Endodermal cell (in vitro differentiated cells): ENCODE results near the gene N4BP2. TPM values are rescaled to one million over a fixed set of nuclear protein-coding genes. Genes with fewer than 3 reads are reported as not detected.

Experiments used
- DNase-seq: peaks from one replicate; pipeline ENCODE4 v3.0.0-alpha.2; 2017
- H3K27ac ChIP-seq: 2 replicates; pipeline ENCODE4 v1.5.1; 2013; ENCODE audit warnings: mild to moderate bottlenecking, low read depth, low read length, moderate library complexity
- H3K27me3 ChIP-seq: 2 replicates; pipeline ENCODE4 v1.6.1; 2013; ENCODE audit warnings: mild to moderate bottlenecking, low read length, moderate library complexity; ENCODE audit not compliant: insufficient read depth, control insufficient read depth, poor library complexity, severe bottlenecking
- H3K36me3 ChIP-seq: 2 replicates; pipeline ENCODE4 v1.7.0; 2013; ENCODE audit warnings: mild to moderate bottlenecking, low read length, moderate library complexity; ENCODE audit not compliant: control insufficient read depth, insufficient read depth
- H3K4me1 ChIP-seq: one replicate; pipeline ENCODE4 v1.7.0; 2013; ENCODE audit warnings: low read length; ENCODE audit not compliant: control insufficient read depth, insufficient read depth
- H3K4me3 ChIP-seq: 2 replicates; pipeline ENCODE4 v1.5.1; 2013; ENCODE audit warnings: mild to moderate bottlenecking, low read length, moderate library complexity
- H3K9ac ChIP-seq: 2 replicates; pipeline ENCODE4 v1.6.1; 2013; ENCODE audit warnings: mild to moderate bottlenecking, low read length, moderate library complexity; ENCODE audit not compliant: poor library complexity, severe bottlenecking; ENCODE audit errors: extremely low read depth
- H3K9me3 ChIP-seq: 2 replicates; pipeline ENCODE4 v1.6.1; 2013; ENCODE audit warnings: mild to moderate bottlenecking, low read length, moderate library complexity; ENCODE audit not compliant: control insufficient read depth
- H3K27ac Mint-ChIP-seq: 2 replicates; pipeline ENCODE4 v1.8.0; 2020; ENCODE audit warnings: mixed read lengths
- H3K27me3 Mint-ChIP-seq: 2 replicates; pipeline ENCODE4 v1.8.0; 2021; ENCODE audit warnings: mild to moderate bottlenecking, mixed read lengths; ENCODE audit not compliant: insufficient read depth
- H3K36me3 Mint-ChIP-seq: 2 replicates; pipeline ENCODE4 v1.8.0; 2020; ENCODE audit warnings: low read depth, mixed read lengths
- H3K4me1 Mint-ChIP-seq: 2 replicates; pipeline ENCODE4 v1.8.0; 2020; ENCODE audit warnings: mixed read lengths
- H3K4me3 Mint-ChIP-seq: 2 replicates; pipeline ENCODE4 v1.8.0; 2020; ENCODE audit warnings: mild to moderate bottlenecking, moderate library complexity, mixed read lengths
- H3K9me3 Mint-ChIP-seq: 2 replicates; pipeline ENCODE4 v1.8.0; 2020; ENCODE audit warnings: mild to moderate bottlenecking, mixed read lengths
- WGBS, 2 experiments: methylation state at CpG; one replicate each; pipeline versions ENCODE4 v1.1.5 to v1.1.7; 2013; ENCODE audit warnings: missing lambda C conversion rate in 2 of 2, mixed read lengths in 1 of 2; ENCODE audit not compliant: insufficient coverage in 1 of 2, insufficient read length in 1 of 2; 5-methylcytosine and 5-hydroxymethylcytosine counted together
- total RNA-seq, 2 donors: library from RNA; stranded (reverse); fragmentation: NEBNext Ultra II Directional in 1 of 2; extraction: Animal tissue kit (Norgen Biotek cat#: 25700) in 1 of 2; gene quantifications; 2 replicates in 1 of 2; 3 replicates in 1 of 2; pipeline ENCODE4 v1.2.1, GENCODE V29; 2021
- TF ChIP-seq, protein P1 (sequence below): fragments of 200-600 bp; sonication (generic); conservative IDR thresholded peaks from 2 replicates; pipeline ENCODE4 v1.5.0; 2021; ENCODE audit warnings: antibody characterized with exemption, mild to moderate bottlenecking

The N4BP2 gene
- total RNA-seq, 2 donors from 2014 or later = 37.1 to 44.0 TPM

DNA sequence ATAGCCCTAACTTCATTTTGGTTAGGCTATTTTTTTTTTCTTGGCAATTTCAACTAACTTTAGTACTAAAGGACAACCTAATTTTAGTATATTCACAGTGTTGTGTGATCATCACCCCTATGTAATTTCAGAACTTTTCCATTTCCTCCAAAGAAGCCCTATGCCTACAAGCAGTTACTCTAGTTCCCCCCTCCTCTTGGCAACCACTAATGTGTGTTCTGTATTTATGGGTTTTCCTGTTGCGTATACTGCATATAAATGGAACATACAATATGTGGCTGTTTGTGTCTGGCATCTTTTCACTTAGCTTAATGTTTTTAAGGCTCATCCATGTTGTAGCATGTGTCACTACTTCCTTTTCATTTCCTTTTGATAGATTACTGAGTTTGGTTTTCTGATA is 57.6 kb downstream of the N4BP2 start:
- Histone ChIP-seq H3K36me3 (peaks cover 85% of the 10 kb centered on the region), H3K27me3 (no peaks in the 10 kb centered on the region), H3K9ac (no peak overlapping the region), H3K9me3 (no peaks in the 10 kb centered on the region), H3K27ac (no peak overlapping the region), H3K4me3 (no peak overlapping the region), H3K4me1 (no peaks in the 10 kb centered on the region)
- no peaks in the 10 kb centered on the region for H3K27me3 Mint-ChIP-seq
- H3K27ac Mint-ChIP-seq = peak overlapping the region; percentile 38
- H3K9me3 Mint-ChIP-seq = no peaks in the 10 kb centered on the region
- no peak overlapping the region for H3K4me3 Mint-ChIP-seq
- H3K4me1 Mint-ChIP-seq = no peaks in the 10 kb centered on the region
- no peak for DNase-seq
- WGBS, 2 experiments = 100% methylated on average over 1 of the region's 1 CpG; no CpG with 5 or more reads in 1 of the 2 experiments
- TF ChIP-seq, protein P1, sequence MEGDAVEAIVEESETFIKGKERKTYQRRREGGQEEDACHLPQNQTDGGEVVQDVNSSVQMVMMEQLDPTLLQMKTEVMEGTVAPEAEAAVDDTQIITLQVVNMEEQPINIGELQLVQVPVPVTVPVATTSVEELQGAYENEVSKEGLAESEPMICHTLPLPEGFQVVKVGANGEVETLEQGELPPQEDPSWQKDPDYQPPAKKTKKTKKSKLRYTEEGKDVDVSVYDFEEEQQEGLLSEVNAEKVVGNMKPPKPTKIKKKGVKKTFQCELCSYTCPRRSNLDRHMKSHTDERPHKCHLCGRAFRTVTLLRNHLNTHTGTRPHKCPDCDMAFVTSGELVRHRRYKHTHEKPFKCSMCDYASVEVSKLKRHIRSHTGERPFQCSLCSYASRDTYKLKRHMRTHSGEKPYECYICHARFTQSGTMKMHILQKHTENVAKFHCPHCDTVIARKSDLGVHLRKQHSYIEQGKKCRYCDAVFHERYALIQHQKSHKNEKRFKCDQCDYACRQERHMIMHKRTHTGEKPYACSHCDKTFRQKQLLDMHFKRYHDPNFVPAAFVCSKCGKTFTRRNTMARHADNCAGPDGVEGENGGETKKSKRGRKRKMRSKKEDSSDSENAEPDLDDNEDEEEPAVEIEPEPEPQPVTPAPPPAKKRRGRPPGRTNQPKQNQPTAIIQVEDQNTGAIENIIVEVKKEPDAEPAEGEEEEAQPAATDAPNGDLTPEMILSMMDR = no peak
- peaks cover 52% of the 10 kb centered on the region for H3K36me3 Mint-ChIP-seq

GRCh38 chr4:40118861-40119260 is 62.2 kb downstream of the N4BP2 start:
- H3K27me3 Mint-ChIP-seq = no peaks in the 10 kb centered on the region
- no peaks in the 10 kb centered on the region for H3K9me3 Mint-ChIP-seq
- no peaks in the 10 kb centered on the region for H3K4me1 Mint-ChIP-seq
- H3K27ac Mint-ChIP-seq = no peak overlapping the region
- Histone ChIP-seq H3K36me3 (peaks cover 84% of the 10 kb centered on the region), H3K9ac (no peak overlapping the region), H3K4me1 (no peaks in the 10 kb centered on the region), H3K27me3 (no peaks in the 10 kb centered on the region), H3K27ac (no peak overlapping the region), H3K9me3 (no peaks in the 10 kb centered on the region), H3K4me3 (no peak overlapping the region)
- TF ChIP-seq, protein P1 = no peak
- H3K4me3 Mint-ChIP-seq = no peak overlapping the region
- 43% methylated on average over 1 of the region's 1 CpG for WGBS, 2 experiments
- peaks cover 48% of the 10 kb centered on the region for H3K36me3 Mint-ChIP-seq
- DNase-seq = no peak

- peaks cover 50% of the 10 kb centered on the region for H3K36me3 Mint-ChIP-seq
- TF ChIP-seq, protein P1 = no peak
- no peak for DNase-seq
- H3K9me3 ChIP-seq = no peaks in the 10 kb centered on the region
- H3K27me3 Mint-ChIP-seq = no peaks in the 10 kb centered on the region
- H3K4me1 Mint-ChIP-seq = no peaks in the 10 kb centered on the region
- 47 to 77% methylated on average over 2 to 3 of the region's 3 CpGs for WGBS, 2 experiments
- no peak overlapping the region for H3K9ac ChIP-seq
- H3K27me3 ChIP-seq = no peaks in the 10 kb centered on the region
- H3K27ac ChIP-seq = no peak overlapping the region
- H3K4me3 Mint-ChIP-seq = no peak overlapping the region
- no peak overlapping the region for H3K4me3 ChIP-seq
- H3K4me1 ChIP-seq = no peaks in the 10 kb centered on the region
- H3K9me3 Mint-ChIP-seq = no peaks in the 10 kb centered on the region
- H3K36me3 ChIP-seq = peaks cover 82% of the 10 kb centered on the region
- no peak overlapping the region for H3K27ac Mint-ChIP-seq
Measured at GRCh38 chr4:40119344-40119743, 62.7 kb downstream of the N4BP2 start.
